HG02981 (cell line): ENCODE results near the gene SMPD4.
"Not testable (repeated sequence)": the region's sequence is repeated elsewhere in the genome, so short reads cannot be mapped to it uniquely, and the experiment has no call there.

ENCODE experiments used
- ATAC-seq: cut with Tn5 transposase; IDR thresholded peaks from one replicate; pipeline ENCODE4 v1.9.1; 2021; ENCODE audit warnings: mild to moderate bottlenecking, moderate library complexity; ENCODE audit not compliant: unreplicated experiment

Gene SMPD4

GRCh38 chr2:130160131-130160530, 21.3 kb downstream of the SMPD4 start:
- no peak for ATAC-seq

DNA sequence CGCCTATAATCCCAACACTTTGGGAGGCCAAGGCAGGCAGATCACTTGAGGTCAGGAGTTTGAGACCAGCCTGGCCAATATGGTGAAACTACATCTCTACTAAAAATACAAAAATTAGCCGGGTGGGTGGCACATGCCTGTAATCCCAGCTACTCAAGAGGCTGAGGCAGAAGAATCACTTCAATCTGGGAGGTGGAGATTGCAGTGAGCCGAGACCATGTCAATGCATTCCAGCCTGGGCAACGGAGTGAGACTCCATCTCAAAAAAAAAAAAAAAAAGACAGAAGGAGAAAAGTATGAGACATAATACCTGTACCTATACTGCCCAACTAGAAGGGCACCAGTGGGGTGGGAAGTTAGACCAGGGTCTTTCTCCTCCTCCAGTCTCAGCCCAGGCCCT, 22.0 kb downstream of the SMPD4 start:
- not testable (repeated sequence) for ATAC-seq

GRCh38 chr2:130158631-130159030, 22.8 kb downstream of the SMPD4 start:
- ATAC-seq, result no peak

- ATAC-seq, result peak; percentile 80
Measured at GRCh38 chr2:130157825-130158514, 23.4 kb downstream of the SMPD4 start.

GRCh38 chr2:130157354-130157753, 24.0 kb downstream of the SMPD4 start:
- peak; percentile 30 for ATAC-seq

DNA sequence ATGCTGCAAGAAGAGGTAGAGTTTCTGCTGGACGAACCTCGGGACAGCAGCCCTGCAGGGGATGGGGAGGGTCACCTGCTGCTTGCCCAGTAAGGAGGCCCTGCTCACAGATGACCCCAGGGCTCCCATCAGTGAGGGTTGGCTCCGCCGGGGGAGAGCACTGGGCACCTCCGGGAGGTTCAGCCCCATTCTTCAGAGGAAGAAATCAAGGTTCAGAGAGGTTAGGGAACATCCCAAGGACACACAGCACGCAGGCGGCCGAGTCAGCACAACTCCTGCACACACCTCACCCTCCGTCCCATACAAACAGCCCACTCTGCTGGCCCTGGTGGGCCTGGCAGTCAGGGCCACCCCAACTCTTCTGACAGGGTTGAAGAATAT, 24.8 kb downstream of the SMPD4 start:
- ATAC-seq, result no peak

DNA sequence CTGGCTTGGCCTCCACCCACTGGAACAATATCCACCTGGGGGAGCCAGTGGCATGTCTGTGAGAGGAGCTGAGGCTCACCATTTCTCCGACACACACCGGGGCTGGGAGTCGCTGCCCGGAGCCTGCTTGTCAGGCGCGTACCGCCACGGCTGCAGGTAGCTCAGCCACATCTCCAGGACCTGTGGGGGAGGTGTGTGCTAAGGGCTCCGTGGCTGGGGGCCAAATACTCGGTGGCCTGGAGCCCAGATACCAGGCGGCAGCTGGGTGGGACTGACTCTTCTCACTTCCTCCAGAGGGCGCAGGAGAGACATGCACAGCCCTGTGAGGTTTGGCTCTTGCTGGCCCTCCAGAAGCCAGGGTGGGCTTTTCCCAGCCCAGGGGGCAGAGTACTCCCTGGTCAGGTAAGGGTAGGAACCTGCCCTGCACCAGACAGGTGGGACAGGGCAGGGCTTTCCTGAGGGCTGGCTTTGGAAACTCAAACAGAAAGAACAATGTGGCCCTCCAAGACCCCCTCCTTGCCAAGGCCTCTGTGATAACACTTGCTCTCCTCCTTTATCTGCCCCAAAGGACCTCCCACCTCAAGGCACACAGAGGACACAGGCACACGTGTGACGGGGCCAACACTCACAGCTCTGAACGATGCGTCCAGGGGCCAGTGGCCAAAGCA, 25.3 kb downstream of the SMPD4 start:
- not testable (repeated sequence) for ATAC-seq

GRCh38 chr2:130154773-130155765, 26.3 kb downstream of the SMPD4 start:
- ATAC-seq, result no peak

DNA sequence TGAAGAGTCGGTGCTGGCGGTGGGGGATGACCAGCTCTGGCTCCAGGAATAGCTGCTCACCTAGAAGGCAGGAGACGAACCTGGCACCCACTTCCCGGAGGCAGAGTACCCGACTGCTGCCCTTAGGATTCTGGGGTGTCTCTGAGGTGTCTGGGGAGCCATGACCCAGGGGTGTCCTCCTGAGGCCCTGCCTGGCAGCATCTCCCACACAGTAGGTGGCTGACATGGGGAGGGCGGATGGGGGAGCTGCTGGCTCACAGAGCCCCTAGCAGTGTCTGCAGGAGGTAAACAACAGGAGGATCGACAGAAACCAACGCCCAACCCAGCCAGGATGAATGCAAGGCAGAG, 27.0 kb downstream of the SMPD4 start:
- ATAC-seq, result not testable (repeated sequence)

- ATAC-seq, result not testable (repeated sequence)
Measured at GRCh38 chr2:130153721-130154422, 27.5 kb downstream of the SMPD4 start.

DNA sequence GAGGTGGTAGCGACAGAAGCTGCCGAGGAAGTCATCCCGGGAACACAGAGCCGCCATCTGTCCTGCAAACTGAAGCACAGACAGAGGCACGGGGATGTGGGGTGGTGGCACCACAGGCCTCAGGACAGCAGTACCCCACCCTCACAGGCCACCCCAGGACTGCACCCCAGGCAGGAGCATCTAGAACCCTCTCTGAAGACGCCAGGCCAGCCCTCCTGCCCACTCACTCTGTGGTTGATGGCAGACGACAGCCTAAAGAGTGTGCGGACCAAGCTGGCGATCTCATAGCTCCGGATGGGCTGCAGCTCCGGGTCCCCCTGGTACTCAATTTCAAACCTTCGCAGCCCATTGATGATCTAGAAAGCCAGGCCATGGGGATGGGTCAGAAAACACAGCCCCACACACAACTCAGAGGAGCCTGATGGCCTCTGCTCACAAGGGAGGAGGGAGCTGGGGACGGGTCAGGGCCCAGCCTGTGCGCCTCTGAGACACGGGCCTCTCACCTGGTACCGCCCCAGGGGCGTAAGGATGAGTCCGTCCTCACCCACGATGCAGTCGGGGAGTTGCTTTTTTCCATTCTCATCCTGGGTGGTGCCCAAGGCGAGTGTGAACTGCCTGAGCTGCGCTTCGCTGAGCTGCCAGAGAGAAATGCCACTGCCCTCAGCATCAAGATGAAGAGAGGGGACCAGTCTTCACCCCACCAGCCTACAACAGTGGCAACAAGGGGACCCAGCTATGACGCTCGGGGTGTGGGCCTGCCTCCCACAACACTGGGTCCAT, 28.4 kb downstream of the SMPD4 start:
- ATAC-seq, result no peak

DNA sequence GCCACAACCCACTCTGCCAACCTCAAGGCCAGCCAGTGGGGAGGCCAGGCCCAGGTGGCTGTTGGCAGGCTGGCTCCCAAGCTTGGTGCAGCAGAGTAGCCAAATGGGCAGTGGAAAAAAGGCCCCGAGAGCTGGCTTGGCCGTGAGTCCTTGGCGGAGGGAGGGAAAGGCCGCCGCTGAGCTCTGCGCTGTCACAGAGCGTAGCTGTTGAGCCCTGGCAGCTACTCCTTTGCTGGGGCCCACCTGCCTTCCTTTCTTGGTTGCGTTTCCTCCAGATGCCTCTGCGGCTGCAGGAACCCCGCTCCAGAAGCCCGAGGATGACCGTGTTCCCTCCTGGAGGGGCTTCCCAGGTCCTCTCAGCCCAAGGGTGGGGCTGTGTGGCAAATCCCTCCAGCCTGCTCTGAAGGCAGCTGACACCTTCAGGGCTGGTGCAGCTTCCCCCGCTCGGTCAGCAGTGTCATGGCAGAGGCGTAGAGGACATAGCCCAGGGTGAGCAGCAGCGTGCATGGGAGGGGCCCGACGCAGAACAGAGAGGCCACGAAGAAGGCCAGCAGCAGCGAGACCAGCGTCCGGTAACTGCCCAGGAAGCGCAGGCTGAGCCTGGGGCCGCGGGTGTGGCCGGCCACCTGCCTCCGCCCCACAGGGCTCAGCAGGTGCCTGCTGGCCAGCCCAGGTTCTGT, 29.1 kb downstream of the SMPD4 start:
- ATAC-seq, result not testable (repeated sequence)

DNA sequence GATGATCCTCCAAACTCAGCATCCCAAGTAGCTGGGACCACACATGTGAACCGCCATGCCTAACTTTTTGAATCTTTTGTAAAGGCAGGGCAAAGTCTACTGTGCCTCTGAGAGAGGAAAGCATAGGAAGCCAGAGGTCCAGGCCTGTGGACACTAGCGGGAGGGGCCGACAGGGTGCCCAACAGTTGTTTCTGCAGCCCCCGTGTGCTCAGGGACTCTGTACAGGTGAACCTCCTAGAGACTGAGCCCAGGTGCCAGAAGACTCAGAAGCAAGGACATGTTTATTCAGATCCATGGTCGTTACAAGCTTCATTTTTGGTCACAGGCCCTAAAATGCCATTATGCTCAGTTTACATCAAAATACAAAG, 30.3 kb downstream of the SMPD4 start:
- not testable (repeated sequence) for ATAC-seq

DNA sequence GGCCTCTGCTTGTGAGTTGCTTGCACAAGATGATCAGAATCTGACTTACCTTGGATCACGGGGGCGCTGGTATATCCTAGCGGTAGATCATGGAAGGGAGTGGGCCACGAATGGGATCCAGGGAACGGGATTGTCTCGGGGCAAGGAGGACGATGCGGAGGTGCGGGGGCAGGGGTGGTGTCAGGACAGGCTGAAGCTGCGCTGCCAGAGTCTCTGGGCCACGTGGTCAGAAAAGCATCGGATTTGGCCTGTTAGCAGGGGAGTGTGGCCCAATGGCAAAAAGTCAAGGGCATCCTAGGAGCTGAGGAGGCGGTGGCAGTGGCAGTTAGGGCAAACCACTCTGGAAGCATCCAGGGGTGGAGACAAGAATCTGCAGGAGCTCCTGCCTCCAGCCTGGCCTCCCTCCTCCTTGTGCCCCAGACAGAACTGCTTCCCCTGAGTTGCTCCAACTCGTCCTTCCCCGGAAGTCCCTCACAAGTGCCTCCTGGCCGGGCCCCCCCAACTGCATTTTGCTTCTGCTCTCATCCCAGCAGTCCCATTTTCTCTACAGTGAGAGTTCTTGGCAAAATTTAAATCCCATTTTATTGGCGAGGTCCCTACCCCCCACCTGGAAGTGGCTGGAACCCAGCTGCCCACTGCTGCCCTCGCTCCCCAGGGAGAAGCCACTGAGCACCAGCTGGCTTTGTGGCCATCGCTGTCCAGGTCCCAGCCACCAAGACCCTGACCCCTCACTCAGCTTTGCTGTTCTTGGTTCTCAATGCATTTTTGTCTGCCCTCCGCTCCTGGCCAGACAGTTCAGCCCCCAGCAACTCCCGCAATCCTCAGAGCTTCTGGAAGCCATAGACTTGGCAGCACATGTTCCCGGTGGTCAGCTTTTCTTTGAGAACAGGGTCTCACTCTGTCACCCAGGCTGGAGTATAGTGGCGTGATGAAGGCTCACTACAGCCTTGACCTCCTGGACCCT, 30.9 kb downstream of the SMPD4 start:
- ATAC-seq, result no peak

GRCh38 chr2:130148515-130148914, 32.9 kb downstream of the SMPD4 start:
- not testable (repeated sequence) for ATAC-seq

- ATAC-seq, result peak; percentile 91
Measured at GRCh38 chr2:130145006-130145414, 36.4 kb downstream of the SMPD4 start, which contains the start of gene CCDC74B. Gene CCDC74B (minus strand): TSS chr2:130145112. CDS start chr2:130144996, 116 bp downstream.

GRCh38 chr2:130143266-130144039, 37.9 kb downstream of the SMPD4 start:
- not testable (repeated sequence) for ATAC-seq
